HG03025 (cell line): ENCODE data around the gene CEMIP2.

ENCODE experiments used
- ATAC-seq: cut with Tn5 transposase; IDR thresholded peaks from one replicate; pipeline ENCODE4 v1.9.1; 2021; ENCODE audit warnings: mild to moderate bottlenecking, moderate library complexity; ENCODE audit not compliant: unreplicated experiment, low FRiP score

The CEMIP2 gene

GRCh38 chr9:71655141-71655540 lies 113.2 kb downstream of the CEMIP2 start:
- ATAC-seq = no peak

- ATAC-seq = no peak
These were observed 115.8 kb downstream of the CEMIP2 start for GRCh38 chr9:71652480-71652879.

- ATAC-seq = no peak
These were observed 119.9 kb downstream of the CEMIP2 start for GRCh38 chr9:71648453-71648852.

- ATAC-seq = no peak
These were observed 121.2 kb downstream of the CEMIP2 start for GRCh38 chr9:71647094-71647591.

- ATAC-seq = no peak
These were observed 122.2 kb downstream of the CEMIP2 start for GRCh38 chr9:71646131-71646530.

GRCh38 chr9:71644819-71645362 lies 123.4 kb downstream of the CEMIP2 start:
- no peak for ATAC-seq

GRCh38 chr9:71643330-71643729 lies 125.0 kb downstream of the CEMIP2 start:
- ATAC-seq = no peak

GRCh38 chr9:71642056-71642455 lies 126.3 kb downstream of the CEMIP2 start:
- ATAC-seq = no peak

GRCh38 chr9:71638627-71639026 lies 129.7 kb downstream of the CEMIP2 start:
- no peak for ATAC-seq

GRCh38 chr9:71637926-71638325 lies 130.4 kb downstream of the CEMIP2 start:
- no peak for ATAC-seq

- no peak for ATAC-seq
These were observed 130.9 kb downstream of the CEMIP2 start for GRCh38 chr9:71637375-71637774.

GRCh38 chr9:71636143-71636839 lies 132.0 kb downstream of the CEMIP2 start:
- no peak for ATAC-seq

GRCh38 chr9:71634752-71635151 lies 133.6 kb downstream of the CEMIP2 start:
- ATAC-seq = no peak
